Endothelial cell of umbilical vein (primary cell): ENCODE measurements around the gene ASF1A. TPM values are rescaled to one million over a fixed set of nuclear protein-coding genes. Genes with fewer than 3 reads are reported as not detected.

Experiments used
- BruUV-seq: library from RNA; stranded (reverse); fragments of 400-500 nt; replicated peaks from 2 replicates; lab custom pipeline; 2021; lab: Mats Ljungman, UMichigan
- CTCF ChIA-PET: fragments of 300-600, 350-600 bp; sonication (Branson Sonifier 250); formaldehyde crosslinking; loops from one replicate; lab custom pipeline; 2021; ENCODE audit warnings: antibody characterized with exemption, inconsistent platforms; lab: Charles Lee
- POLR2A ChIA-PET: fragments of 300-600, 350-600 bp; sonication (Branson Sonifier 250); formaldehyde crosslinking; loops from one replicate; lab custom pipeline; 2021; ENCODE audit warnings: antibody characterized with exemption, inconsistent platforms; lab: Charles Lee
- DNase-seq: peaks from one replicate; pipeline ENCODE4 v3.0.0-alpha.2; 2011; ENCODE audit warnings: low read depth, low spot score
- FAIRE-seq: peaks from 2 replicates; lab custom pipeline; 2011; peaks lifted over from hg19 to GRCh38; lab: Jason Lieb, UNC
- H2AFZ ChIP-seq: 2 replicates; pipeline ENCODE4 v1.6.0; 2012; ENCODE audit warnings: low read depth, low read length, control low read depth, inconsistent platforms
- H3K27ac ChIP-seq: 2 replicates; pipeline ENCODE4 v1.5.1; 2011; ENCODE audit warnings: low read depth, mild to moderate bottlenecking, control low read depth, low read length, moderate library complexity; ENCODE audit not compliant: insufficient read depth
- H3K27me3 ChIP-seq, 2 experiments: 2 replicates each; pipeline versions ENCODE4 v1.6.0 to v1.6.1; 2011; ENCODE audit warnings: low read length in 2 of 2, mixed read lengths in 1 of 2; ENCODE audit not compliant: control insufficient read depth in 2 of 2, insufficient read depth in 2 of 2
- H3K36me3 ChIP-seq, 2 experiments: 2 replicates in 1 of 2; 3 replicates in 1 of 2; pipeline ENCODE4 v1.5.1; 2011; ENCODE audit warnings: low read length in 2 of 2, mild to moderate bottlenecking in 1 of 2, moderate library complexity in 1 of 2; ENCODE audit not compliant: control insufficient read depth in 2 of 2, insufficient read depth in 2 of 2; ENCODE audit errors: extremely low read depth in 1 of 2
- H3K4me1 ChIP-seq: 3 replicates; pipeline ENCODE4 v1.5.1; 2011; ENCODE audit warnings: mild to moderate bottlenecking, low read length; ENCODE audit not compliant: control insufficient read depth, insufficient read depth; ENCODE audit errors: extremely low read depth
- H3K4me2 ChIP-seq: 2 replicates; pipeline ENCODE4 v1.6.1; 2011; ENCODE audit warnings: low read length, control low read depth, mixed read lengths; ENCODE audit not compliant: insufficient read depth
- H3K4me3 ChIP-seq, 3 experiments: fragments of 200-600 bp in 1 of 3; sonication (generic), shearing (Covaris generic) in 1 of 3; replicated peaks in 1 of 3; 2 replicates each; pipeline ENCODE4 v1.5.1; 2011 to 2016; ENCODE audit warnings: control low read depth in 3 of 3, low read length in 3 of 3, mild to moderate bottlenecking in 2 of 3, inconsistent platforms in 1 of 3, low read depth in 1 of 3, moderate library complexity in 1 of 3; ENCODE audit not compliant: insufficient read depth in 1 of 3
- H3K79me2 ChIP-seq: 2 replicates; pipeline ENCODE4 v1.6.0; 2012; ENCODE audit warnings: low read length, inconsistent platforms; ENCODE audit not compliant: control insufficient read depth, insufficient read depth
- H3K9ac ChIP-seq: replicated peaks from 2 replicates; pipeline ENCODE3; 2011; ENCODE audit warnings: low read length, control low read depth; ENCODE audit not compliant: insufficient read depth; ENCODE audit errors: extremely low read depth
- H3K9me1 ChIP-seq: replicated peaks from 3 replicates; pipeline ENCODE4 v1.6.0; 2011; ENCODE audit warnings: mild to moderate bottlenecking, low read length; ENCODE audit not compliant: control insufficient read depth, insufficient read depth; ENCODE audit errors: extremely low read depth
- H3K9me3 ChIP-seq: replicated peaks from 2 replicates; pipeline ENCODE4 v1.5.1; 2012; ENCODE audit warnings: low read length, inconsistent platforms; ENCODE audit not compliant: control insufficient read depth, insufficient read depth
- H4K20me1 ChIP-seq: replicated peaks from 2 replicates; pipeline ENCODE3; 2011; ENCODE audit warnings: mild to moderate bottlenecking, low read length; ENCODE audit not compliant: control insufficient read depth, insufficient read depth; ENCODE audit errors: extremely low read depth
- EZH2 ChIP-seq: IDR thresholded peaks from 2 replicates; pipeline ENCODE4 v1.6.1; 2012; ENCODE audit warnings: borderline replicate concordance, low read depth, mild to moderate bottlenecking, moderate library complexity, low read length, inconsistent platforms; ENCODE audit not compliant: severe bottlenecking
- FOS ChIP-seq: IDR thresholded peaks from 2 replicates; pipeline ENCODE4 v1.6.1; 2011; ENCODE audit warnings: mild to moderate bottlenecking, low read length, moderate library complexity, borderline replicate concordance; ENCODE audit not compliant: insufficient read depth
- GATA2 ChIP-seq: IDR thresholded peaks from 2 replicates; pipeline ENCODE4 v1.7.0; 2011; ENCODE audit warnings: low read depth, mild to moderate bottlenecking, moderate library complexity, mixed read lengths, low read length; ENCODE audit not compliant: insufficient read length, insufficient read depth
- JUN ChIP-seq: IDR thresholded peaks from 2 replicates; pipeline ENCODE4 v1.6.1; 2011; ENCODE audit warnings: borderline replicate concordance, low read depth; ENCODE audit not compliant: insufficient read length, insufficient read depth
- MAX ChIP-seq: IDR thresholded peaks from 2 replicates; pipeline ENCODE4 v1.6.1; 2011; ENCODE audit not compliant: insufficient read depth, insufficient read length
- MYC ChIP-seq: IDR thresholded peaks from one replicate; pipeline ENCODE4 v1.6.1; 2011; ENCODE audit warnings: mild to moderate bottlenecking, low read depth, low read length
- POLR2A ChIP-seq: IDR thresholded peaks from 2 replicates; pipeline ENCODE4 v1.6.1; 2012; ENCODE audit warnings: low read depth, mild to moderate bottlenecking, control low read depth, low read length
- POLR2AphosphoS5 ChIP-seq: IDR thresholded peaks from 2 replicates; pipeline ENCODE4 v1.6.1; 2012; ENCODE audit warnings: low read depth, mild to moderate bottlenecking, control low read depth, low read length, moderate library complexity; ENCODE audit not compliant: insufficient read depth
- dilution Hi-C: fragments of 300-500 bp; cut with MboI; formaldehyde crosslinking; loops from one replicate; pipeline ENCODE4 v1.15.0; 2019; ENCODE audit warnings: low sequenced_read_pairs; ENCODE audit not compliant: extremely low pct_ligation_motif_present
- intact Hi-C: fragments of 100-400 bp; cut with micrococcal nuclease; formaldehyde crosslinking; loops from one replicate; pipeline ENCODE4 v1.10.0; 2022
- polyA plus RNA-seq, 4 experiments: library from polyadenylated mRNA; depleted of rRNA in 3 of 4; stranded (reverse) in 3 of 4; unstranded in 1 of 4; fragments of >200 nt; gene quantifications; 2 replicates each; pipeline versions ENCODE4 v1.2.1 to v1.2.3, GENCODE V29; 2011 to 2012; ENCODE audit warnings: missing spikeins in 1 of 4
- total RNA-seq: library from RNA; stranded (reverse); gene quantifications from 2 replicates; pipeline ENCODE4 v1.2.3, GENCODE V29; 2021
- TF ChIP-seq, protein P1 (sequence below), 2 donors: IDR thresholded peaks; 1 replicate in 1 of 2; 2 replicates in 1 of 2; pipeline ENCODE4 v1.5.1; 2011; ENCODE audit warnings: low read length in 2 of 2, mild to moderate bottlenecking in 2 of 2, moderate library complexity in 2 of 2, control low read depth in 1 of 2, inconsistent platforms in 1 of 2, low read depth in 1 of 2; ENCODE audit not compliant: insufficient read depth in 1 of 2; ENCODE audit errors: extremely low read depth in 1 of 2

Gene ASF1A
- total and polyA plus RNA-seq, 2 donors (not counting 3 experiments of a cell fraction or from before 2014, with no cell fraction given), result 17.6 to 38.4 TPM

GRCh38 chr6:118875672-118876071 lies 18.3 kb upstream of the ASF1A start:
- H4K20me1 ChIP-seq, result no peaks in the 10 kb centered on the region
- H3K36me3 ChIP-seq, result no peaks in the 10 kb centered on the region
- no peak overlapping the region for H2AFZ ChIP-seq
- intact Hi-C loops (no loop called here), dilution Hi-C loops (no loop called here)
- no peaks in the 10 kb centered on the region for H3K9me1 ChIP-seq
- ChIA-PET POLR2A (no interaction called here), CTCF (interaction anchor here (1.4 kb wide), 1 partner anchor 18 kb away, joined by 3 read pairs; no protein-coding TSS in a partner anchor)
- H3K4me2 ChIP-seq, result no peak overlapping the region
- no peaks in the 10 kb centered on the region for H3K9me3 ChIP-seq
- H3K79me2 ChIP-seq, result peaks cover 8% of the 10 kb centered on the region
- TF ChIP-seq, protein P1, sequence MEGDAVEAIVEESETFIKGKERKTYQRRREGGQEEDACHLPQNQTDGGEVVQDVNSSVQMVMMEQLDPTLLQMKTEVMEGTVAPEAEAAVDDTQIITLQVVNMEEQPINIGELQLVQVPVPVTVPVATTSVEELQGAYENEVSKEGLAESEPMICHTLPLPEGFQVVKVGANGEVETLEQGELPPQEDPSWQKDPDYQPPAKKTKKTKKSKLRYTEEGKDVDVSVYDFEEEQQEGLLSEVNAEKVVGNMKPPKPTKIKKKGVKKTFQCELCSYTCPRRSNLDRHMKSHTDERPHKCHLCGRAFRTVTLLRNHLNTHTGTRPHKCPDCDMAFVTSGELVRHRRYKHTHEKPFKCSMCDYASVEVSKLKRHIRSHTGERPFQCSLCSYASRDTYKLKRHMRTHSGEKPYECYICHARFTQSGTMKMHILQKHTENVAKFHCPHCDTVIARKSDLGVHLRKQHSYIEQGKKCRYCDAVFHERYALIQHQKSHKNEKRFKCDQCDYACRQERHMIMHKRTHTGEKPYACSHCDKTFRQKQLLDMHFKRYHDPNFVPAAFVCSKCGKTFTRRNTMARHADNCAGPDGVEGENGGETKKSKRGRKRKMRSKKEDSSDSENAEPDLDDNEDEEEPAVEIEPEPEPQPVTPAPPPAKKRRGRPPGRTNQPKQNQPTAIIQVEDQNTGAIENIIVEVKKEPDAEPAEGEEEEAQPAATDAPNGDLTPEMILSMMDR (IDR thresholded peaks at IDR 0.05; ENCODE audit: extremely low read depth in 1 of 2, insufficient read depth in 1 of 2, low read depth in 1 of 2, low read length in 2 of 2), result no peak
- no TSS peak for BruUV-seq
- FAIRE-seq, result no peak
- no peak overlapping the region for H3K4me3 ChIP-seq
- no peaks in the 10 kb centered on the region for H3K27me3 ChIP-seq
- H3K4me1 ChIP-seq, result peaks cover 8% of the 10 kb centered on the region
- DNase-seq, result no peak
- H3K27ac ChIP-seq, result no peak overlapping the region
- no peak overlapping the region for H3K9ac ChIP-seq

- peaks cover 3% of the 10 kb centered on the region for H3K4me1 ChIP-seq
- dilution Hi-C loops (no loop called here), intact Hi-C loops (no loop called here)
- DNase-seq (no peak), FAIRE-seq (no peak)
- no peak for TF ChIP-seq POLR2AphosphoS5
- no peak for TF ChIP-seq MAX
- TF ChIP-seq EZH2, result no peak
- TF ChIP-seq FOS, result no peak
- TF ChIP-seq POLR2A, result no peak
- TF ChIP-seq GATA2, result no peak
- TF ChIP-seq JUN, result no peak
- no peak for TF ChIP-seq MYC
- TF ChIP-seq, protein P1 (IDR thresholded peaks at IDR 0.05; ENCODE audit: extremely low read depth in 1 of 2, insufficient read depth in 1 of 2, low read depth in 1 of 2, low read length in 2 of 2), result no peak
- no peak overlapping the region for H3K4me2 ChIP-seq
- H3K9ac ChIP-seq, result no peak overlapping the region
- H3K9me1 ChIP-seq, result no peaks in the 10 kb centered on the region
- ChIA-PET POLR2A (no interaction called here), CTCF (interaction anchor here (1.4 kb wide), 1 partner anchor 19 kb away, joined by 3 read pairs; no protein-coding TSS in a partner anchor)
- no peak overlapping the region for H3K4me3 ChIP-seq
- no peaks in the 10 kb centered on the region for H3K36me3 ChIP-seq
- no peaks in the 10 kb centered on the region for H4K20me1 ChIP-seq
- no peak overlapping the region for H2AFZ ChIP-seq
- H3K27ac ChIP-seq, result no peak overlapping the region
- H3K79me2 ChIP-seq, result peaks cover 8% of the 10 kb centered on the region
- BruUV-seq, result no TSS peak
- H3K27me3 ChIP-seq, result no peaks in the 10 kb centered on the region
- no peaks in the 10 kb centered on the region for H3K9me3 ChIP-seq
These were observed 17.8 kb upstream of the ASF1A start for GRCh38 chr6:118876198-118876597.
